Renal cortical epithelial cell (primary cell): ENCODE results near the gene PPP1R14C. TPM values are rescaled to one million over a fixed set of nuclear protein-coding genes. Genes with fewer than 3 reads are reported as not detected.

Experiments
- DNase-seq: peaks from one replicate; pipeline ENCODE4 v3.0.0-alpha.2; 2011; ENCODE audit warnings: low read depth
- total RNA-seq: library from RNA; depleted of rRNA; stranded (reverse); fragments of >200 nt; gene quantifications from 2 replicates; pipeline ENCODE4 v1.2.3, GENCODE V29; 2014

Gene PPP1R14C
- total RNA-seq, 1 donor from 2014 or later: 17.0 TPM

DNA sequence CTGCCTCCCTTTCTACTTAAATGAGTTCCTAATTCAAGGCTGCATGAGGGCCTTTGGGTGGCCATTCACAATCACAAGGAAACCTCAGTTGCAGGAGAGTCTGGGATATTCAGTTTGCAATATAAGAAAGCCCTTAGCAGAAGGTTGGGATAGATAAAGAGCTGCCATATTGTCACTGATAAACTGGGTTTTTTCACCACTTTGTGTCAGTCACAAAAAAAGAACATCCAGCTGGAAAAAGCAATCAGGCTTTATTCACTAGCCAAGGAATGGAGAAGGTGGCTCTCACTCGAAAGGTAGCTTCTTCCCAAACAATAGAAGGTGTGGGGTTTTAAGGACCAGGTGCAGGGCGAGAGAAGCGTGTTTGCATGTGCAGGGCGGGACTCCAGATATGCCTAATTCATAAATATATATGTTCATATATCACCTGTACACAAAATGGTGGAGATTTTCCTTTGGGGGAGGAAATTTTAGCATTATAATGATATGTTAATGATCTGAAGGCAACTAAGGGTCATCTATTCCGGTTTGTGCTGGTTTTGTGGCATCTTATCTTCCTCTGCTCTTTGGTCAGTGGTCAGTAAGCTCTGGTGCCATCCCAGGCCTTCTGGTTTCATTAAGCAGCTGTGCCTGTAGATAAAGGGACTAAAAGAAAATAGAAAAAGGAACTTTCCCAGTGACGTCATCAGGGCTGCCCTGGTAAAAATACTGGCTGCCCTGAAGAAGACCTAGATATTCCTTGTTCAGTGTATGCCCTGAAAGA, 128.8 kb downstream of the PPP1R14C start:
- no peak for DNase-seq

- DNase-seq: peak; percentile 52
Measured at GRCh38 chr6:150272264-150272975, 129.6 kb downstream of the PPP1R14C start.

DNA sequence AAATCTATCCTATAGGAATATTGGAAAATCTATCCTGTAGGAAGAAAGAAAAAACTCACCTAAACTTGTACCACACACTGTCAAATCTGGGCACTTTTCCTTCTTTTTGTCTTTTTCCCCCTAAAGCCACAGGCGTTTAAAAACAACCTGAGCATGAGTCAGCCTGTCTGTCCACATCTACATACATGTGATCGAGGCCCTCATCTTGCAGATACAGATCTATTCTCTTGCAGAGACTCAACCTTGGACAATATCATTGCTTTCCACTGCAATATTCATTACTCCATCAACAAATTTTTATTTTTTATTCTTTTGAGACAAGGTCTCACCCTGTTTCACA, 130.1 kb downstream of the PPP1R14C start:
- DNase-seq: no peak

DNA sequence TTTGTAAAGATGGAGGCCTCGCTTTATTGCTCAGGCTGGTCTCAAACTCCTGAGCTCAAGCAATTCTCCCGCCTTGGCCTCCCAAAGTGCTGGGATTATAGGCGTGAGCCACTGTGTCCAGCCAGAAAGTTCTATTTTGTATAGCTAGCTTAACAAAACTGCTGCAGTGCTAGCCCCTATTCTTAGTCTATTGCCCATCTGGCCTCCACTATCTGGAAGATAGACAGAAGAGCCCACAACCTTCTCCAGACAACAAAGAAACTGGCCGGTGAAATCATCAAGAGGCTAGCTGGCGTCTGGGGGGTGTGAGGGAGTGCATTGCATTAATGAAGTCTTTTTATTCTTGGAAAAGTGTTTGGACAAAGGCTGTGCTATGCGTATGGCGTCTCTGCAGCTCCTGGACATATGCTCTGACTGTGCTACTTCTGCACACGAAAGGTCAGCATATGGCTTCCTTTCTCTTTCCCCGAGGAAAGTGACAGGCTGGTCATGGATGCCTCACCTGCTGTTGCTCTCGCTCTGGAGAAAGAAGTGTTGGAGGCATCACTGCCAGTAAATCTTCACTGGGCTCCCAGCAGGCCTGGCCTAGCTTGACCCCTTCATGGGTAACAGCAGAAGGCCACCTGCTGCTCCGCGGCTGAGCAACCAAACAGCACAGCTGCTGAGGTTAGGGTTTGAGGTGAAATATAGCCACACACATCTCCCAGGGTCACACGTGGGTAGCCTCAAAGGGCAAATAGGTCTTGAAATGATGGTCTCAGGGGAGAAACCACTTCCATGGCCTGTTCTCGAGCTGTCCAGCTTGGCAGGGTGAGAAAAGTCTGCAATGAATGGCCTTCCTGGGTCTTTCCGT, 130.8 kb downstream of the PPP1R14C start:
- DNase-seq: no peak

GRCh38 chr6:150275489-150275888, 132.6 kb downstream of the PPP1R14C start:
- DNase-seq: no peak

DNA sequence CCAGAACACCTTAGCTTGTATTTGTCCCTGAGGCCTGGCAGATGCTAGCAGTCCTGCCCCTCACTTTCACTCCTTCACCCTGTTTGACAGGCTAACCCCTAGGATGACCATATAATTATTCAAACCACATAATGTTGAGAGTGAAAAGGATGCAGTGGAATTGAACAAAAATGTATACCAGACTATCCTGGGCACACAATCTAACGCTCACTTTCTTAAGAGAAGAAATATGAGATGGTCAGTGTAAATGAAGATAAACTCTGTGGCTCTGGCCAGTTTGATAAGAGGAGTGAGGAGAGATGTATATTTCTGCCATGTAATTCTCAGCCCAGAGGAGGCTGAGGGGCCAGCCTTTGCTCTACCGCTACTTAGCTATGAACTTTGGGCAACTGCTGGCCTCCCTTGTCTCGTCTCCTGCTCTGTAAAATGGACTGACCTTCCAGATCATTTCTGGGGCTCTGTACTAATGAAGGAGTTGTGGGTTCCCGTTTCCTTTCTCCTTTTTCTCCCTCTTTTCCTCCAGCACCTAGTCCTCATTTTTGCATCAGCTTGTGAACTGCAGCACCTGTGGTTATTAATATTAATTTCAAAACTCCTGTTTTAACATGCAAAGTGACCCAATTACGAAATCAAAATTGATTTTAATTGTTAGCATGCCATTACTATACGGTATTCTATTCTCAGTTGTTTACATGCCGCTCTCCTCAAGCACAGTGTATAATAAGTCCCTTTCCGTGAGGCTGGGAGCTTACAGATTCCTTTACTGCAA, 133.5 kb downstream of the PPP1R14C start:
- no peak for DNase-seq

- no peak for DNase-seq
Measured at GRCh38 chr6:150276937-150277742, 134.3 kb downstream of the PPP1R14C start.

- DNase-seq: no peak
Measured at GRCh38 chr6:150279533-150279932, 136.7 kb downstream of the PPP1R14C start.

DNA sequence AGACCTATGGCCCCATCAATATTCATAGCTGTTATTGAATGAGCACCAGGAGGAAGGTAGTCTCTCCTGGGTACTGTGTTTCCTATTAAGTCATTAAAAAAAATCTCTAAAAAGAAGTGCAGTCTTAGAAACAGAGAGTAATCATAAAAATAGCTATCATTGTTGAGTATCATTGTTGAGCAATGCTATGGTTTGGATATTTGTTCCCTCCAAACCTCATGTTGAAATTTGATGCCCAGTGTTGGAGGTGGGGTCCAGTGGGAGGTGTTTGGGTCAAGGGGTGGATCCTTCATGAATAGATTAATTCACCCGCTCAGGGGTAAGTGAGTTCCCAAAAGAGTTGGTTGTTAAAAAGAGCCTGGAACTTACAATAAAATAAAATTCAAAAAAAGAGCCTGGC, 137.9 kb downstream of the PPP1R14C start:
- DNase-seq: no peak

DNA sequence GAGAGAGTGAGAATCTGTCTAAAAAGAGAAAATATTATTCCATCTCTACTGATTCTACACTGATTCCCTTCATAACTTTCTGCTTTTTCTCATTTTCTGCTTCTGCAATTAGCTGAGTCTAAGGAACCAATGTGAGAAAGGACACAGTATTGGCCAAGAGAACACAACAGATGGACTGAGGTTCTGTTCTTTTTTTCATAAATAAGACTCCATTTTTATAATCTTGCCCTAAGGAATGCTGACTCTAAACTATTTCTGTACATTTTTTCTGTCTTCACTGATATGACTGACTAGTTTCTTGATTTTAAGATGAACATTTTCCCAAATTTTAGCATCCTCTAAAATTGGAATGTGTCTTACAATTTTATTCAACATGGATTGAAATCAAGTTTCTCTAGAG, 138.9 kb downstream of the PPP1R14C start:
- DNase-seq: no peak

- peak; percentile 44 for DNase-seq
Measured at GRCh38 chr6:150282806-150283205, 140.0 kb downstream of the PPP1R14C start.

DNA sequence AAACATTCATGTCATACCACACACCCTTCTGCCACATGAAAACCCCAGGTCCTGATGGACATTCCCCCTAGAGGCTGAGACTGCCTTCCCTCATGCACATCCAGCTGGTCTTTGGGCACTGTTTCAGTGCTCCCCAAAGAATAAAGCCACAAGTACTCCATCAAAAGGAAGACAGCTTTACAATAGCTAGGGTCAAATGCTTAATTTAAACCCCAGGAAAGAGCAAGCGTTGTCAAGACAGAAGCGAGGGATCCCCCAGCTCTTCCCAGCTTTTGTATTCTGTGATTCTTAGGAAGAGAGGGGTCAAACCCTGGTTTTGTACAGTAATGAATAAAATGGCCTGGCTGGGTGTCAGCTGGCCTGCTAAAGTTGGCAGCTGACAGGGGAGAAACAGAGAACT, 143.6 kb downstream of the PPP1R14C start:
- no peak for DNase-seq

- no peak for DNase-seq
Measured at GRCh38 chr6:150286912-150287311, 144.1 kb downstream of the PPP1R14C start.

DNA sequence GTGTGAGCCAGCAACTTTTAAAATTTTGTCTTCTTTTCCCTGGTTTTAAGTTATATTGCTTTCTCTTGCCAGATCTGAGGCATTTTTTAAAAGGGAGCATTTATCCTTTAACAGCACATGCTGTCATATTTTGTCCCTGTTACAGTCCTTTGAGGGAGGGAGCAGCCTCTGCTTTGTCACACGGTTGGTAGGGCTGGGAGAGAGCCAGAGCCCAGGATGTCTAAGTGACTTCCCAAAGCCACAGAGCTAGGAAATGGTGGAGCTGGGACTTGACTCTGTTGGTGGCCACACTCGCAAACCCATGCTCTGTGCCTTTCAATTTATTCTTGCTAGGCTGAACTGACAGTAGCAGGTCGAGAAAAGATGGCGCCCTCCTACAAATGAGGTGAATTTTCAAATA, 145.6 kb downstream of the PPP1R14C start:
- no peak for DNase-seq

GRCh38 chr6:150289454-150290071, 146.7 kb downstream of the PPP1R14C start:
- DNase-seq: no peak

GRCh38 chr6:150290429-150290828, 147.6 kb downstream of the PPP1R14C start:
- peak; percentile 79 for DNase-seq

DNA sequence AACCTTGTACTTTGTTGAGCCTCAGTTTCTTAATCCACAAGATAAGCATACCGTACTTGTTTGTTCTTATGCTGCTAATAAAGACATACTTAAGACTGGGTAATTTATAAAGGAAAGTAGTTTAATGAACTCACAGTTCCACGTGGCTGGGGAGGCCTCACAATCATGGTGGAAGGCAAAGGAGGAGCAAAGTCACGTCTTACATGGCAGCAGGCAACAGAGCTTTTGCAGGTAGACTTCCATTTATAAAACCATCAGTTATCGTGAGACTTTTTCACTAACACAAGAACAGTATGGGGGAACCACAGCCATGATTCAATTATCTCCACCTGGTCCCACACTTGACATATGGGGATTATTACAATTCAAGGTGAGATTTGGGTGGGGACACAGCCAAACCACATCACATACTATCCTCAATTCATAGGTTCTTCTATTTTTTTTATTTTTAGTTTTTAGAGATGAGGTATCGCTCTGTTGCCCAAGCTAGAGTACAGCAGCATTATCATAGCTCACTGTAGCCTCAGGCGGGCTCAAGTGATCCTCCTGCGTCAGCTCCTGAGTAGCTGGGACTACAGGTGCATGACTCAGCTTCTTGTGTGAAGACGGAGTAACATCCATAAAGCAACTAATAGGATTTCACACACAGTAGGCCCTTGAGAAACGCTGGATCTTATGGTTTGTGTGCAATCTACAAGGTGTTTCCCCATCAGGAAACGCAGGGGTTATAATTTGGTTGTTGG, 149.3 kb downstream of the PPP1R14C start:
- no peak for DNase-seq

GRCh38 chr6:150293019-150293418, 150.2 kb downstream of the PPP1R14C start:
- DNase-seq: no peak

- peak; percentile 84 for DNase-seq
Measured at GRCh38 chr6:150293423-150294173, 150.8 kb downstream of the PPP1R14C start.
